ENCODE results near the gene CDH12.

The CDH12 gene

GRCh38 chr5:21919414-21920022 is 933.6 kb downstream of the CDH12 start:
- Mint-ChIP-seq H3K4me3 (no peak overlapping the region), H3K36me3 (ENCODE audit: low read depth) (no peaks in the 10 kb centered on the region), H3K27ac (no peak overlapping the region), H3K4me1 (peaks cover 5% of the 10 kb centered on the region), H3K9me3 (no peaks in the 10 kb centered on the region), H3K27me3 (ENCODE audit: low read depth, poor library complexity) (peaks cover 5% of the 10 kb centered on the region)
- peak; percentile 27 for DNase-seq
- peak; percentile 72 for TF ChIP-seq CTCF (IDR thresholded peaks at IDR 0.05)

- no peak for TF ChIP-seq CTCF (IDR thresholded peaks at IDR 0.05)
- Mint-ChIP-seq H3K9me3 (no peaks in the 10 kb centered on the region), H3K27ac (no peak overlapping the region), H3K36me3 (ENCODE audit: low read depth) (no peaks in the 10 kb centered on the region), H3K4me1 (peaks cover 5% of the 10 kb centered on the region), H3K27me3 (ENCODE audit: low read depth, poor library complexity) (peaks cover 5% of the 10 kb centered on the region), H3K4me3 (no peak overlapping the region)
- DNase-seq, result no peak
Measured at GRCh38 chr5:21918451-21918850, 934.7 kb downstream of the CDH12 start.

- Mint-ChIP-seq H3K27me3 (ENCODE audit: low read depth, poor library complexity) (no peaks in the 10 kb centered on the region), H3K4me1 (peaks cover 2% of the 10 kb centered on the region), H3K27ac (no peak overlapping the region), H3K4me3 (no peak overlapping the region), H3K9me3 (no peaks in the 10 kb centered on the region), H3K36me3 (ENCODE audit: low read depth) (no peaks in the 10 kb centered on the region)
- no peak for TF ChIP-seq CTCF (IDR thresholded peaks at IDR 0.05)
- DNase-seq, result no peak
Measured at GRCh38 chr5:21910731-21911130, 942.4 kb downstream of the CDH12 start.

GRCh38 chr5:21895766-21896350 is 957.3 kb downstream of the CDH12 start:
- Mint-ChIP-seq H3K27me3 (ENCODE audit: low read depth, poor library complexity) (no peaks in the 10 kb centered on the region), H3K4me3 (no peak overlapping the region)
- no peak for TF ChIP-seq CTCF (IDR thresholded peaks at IDR 0.05)

GRCh38 chr5:21893161-21893560 is 960.0 kb downstream of the CDH12 start:
- no peak for DNase-seq
- Mint-ChIP-seq H3K4me1 (no peaks in the 10 kb centered on the region), H3K27ac (no peak overlapping the region), H3K9me3 (no peaks in the 10 kb centered on the region), H3K27me3 (ENCODE audit: low read depth, poor library complexity) (no peaks in the 10 kb centered on the region), H3K36me3 (ENCODE audit: low read depth) (no peaks in the 10 kb centered on the region), H3K4me3 (no peak overlapping the region)
- no peak for TF ChIP-seq CTCF (IDR thresholded peaks at IDR 0.05)

More at GRCh38 chr5:21895766-21896350, 957.3 kb downstream of the CDH12 start:
- H3K9me3 Mint-ChIP-seq, result no peaks in the 10 kb centered on the region
- no peaks in the 10 kb centered on the region for H3K36me3 Mint-ChIP-seq (ENCODE audit: low read depth)
- no peaks in the 10 kb centered on the region for H3K4me1 Mint-ChIP-seq
- H3K27ac Mint-ChIP-seq, result no peak overlapping the region
- no peak for DNase-seq

GRCh38 chr5:21889581-21889980 is 963.6 kb downstream of the CDH12 start:
- Mint-ChIP-seq H3K36me3 (ENCODE audit: low read depth) (no peaks in the 10 kb centered on the region), H3K27me3 (ENCODE audit: low read depth, poor library complexity) (no peaks in the 10 kb centered on the region), H3K4me1 (no peaks in the 10 kb centered on the region), H3K4me3 (no peak overlapping the region), H3K9me3 (no peaks in the 10 kb centered on the region), H3K27ac (no peak overlapping the region)
- TF ChIP-seq CTCF (IDR thresholded peaks at IDR 0.05), result no peak
- no peak for DNase-seq
